ENCODE results near the gene ESF1. TPM values are rescaled to one million over a fixed set of nuclear protein-coding genes. Genes with fewer than 3 reads are reported as not detected.

ESF1 gene
- total RNA-seq, 1 experiment from 2014 or later: 28.7 TPM

- Mint-ChIP-seq H3K36me3 (peaks cover 66% of the 10 kb centered on the region), H3K4me3 (no peak overlapping the region), H3K27ac (no peak overlapping the region), H3K9me3 (no peaks in the 10 kb centered on the region), H3K4me1 (no peaks in the 10 kb centered on the region), H3K27me3 (ENCODE audit: low read depth) (no peaks in the 10 kb centered on the region)
- TF ChIP-seq RELA (CRISPR knock-in tag; IDR thresholded peaks at IDR 0.05; ENCODE audit: borderline replicate concordance) (no peak), ZNF317 (CRISPR knock-in tag; IDR thresholded peaks at IDR 0.05; ENCODE audit: borderline replicate concordance, low read depth) (no peak), TEAD4 (CRISPR knock-in tag; IDR thresholded peaks at IDR 0.05) (no peak)
- POLR2A ChIA-PET: no interaction called here
- DNase-seq (ENCODE audit: low spot score) (no peak), ATAC-seq (no peak)
- CTCF ChIA-PET: interaction anchor here (0.9 kb wide), 1 partner anchor 22 kb away, joined by 3 read pairs; no protein-coding TSS in a partner anchor
Observed at GRCh38 chr20:13793001-13793400, 8.3 kb upstream of the ESF1 start.

- H3K27ac Mint-ChIP-seq: no peak overlapping the region
- TF ChIP-seq, protein P1, sequence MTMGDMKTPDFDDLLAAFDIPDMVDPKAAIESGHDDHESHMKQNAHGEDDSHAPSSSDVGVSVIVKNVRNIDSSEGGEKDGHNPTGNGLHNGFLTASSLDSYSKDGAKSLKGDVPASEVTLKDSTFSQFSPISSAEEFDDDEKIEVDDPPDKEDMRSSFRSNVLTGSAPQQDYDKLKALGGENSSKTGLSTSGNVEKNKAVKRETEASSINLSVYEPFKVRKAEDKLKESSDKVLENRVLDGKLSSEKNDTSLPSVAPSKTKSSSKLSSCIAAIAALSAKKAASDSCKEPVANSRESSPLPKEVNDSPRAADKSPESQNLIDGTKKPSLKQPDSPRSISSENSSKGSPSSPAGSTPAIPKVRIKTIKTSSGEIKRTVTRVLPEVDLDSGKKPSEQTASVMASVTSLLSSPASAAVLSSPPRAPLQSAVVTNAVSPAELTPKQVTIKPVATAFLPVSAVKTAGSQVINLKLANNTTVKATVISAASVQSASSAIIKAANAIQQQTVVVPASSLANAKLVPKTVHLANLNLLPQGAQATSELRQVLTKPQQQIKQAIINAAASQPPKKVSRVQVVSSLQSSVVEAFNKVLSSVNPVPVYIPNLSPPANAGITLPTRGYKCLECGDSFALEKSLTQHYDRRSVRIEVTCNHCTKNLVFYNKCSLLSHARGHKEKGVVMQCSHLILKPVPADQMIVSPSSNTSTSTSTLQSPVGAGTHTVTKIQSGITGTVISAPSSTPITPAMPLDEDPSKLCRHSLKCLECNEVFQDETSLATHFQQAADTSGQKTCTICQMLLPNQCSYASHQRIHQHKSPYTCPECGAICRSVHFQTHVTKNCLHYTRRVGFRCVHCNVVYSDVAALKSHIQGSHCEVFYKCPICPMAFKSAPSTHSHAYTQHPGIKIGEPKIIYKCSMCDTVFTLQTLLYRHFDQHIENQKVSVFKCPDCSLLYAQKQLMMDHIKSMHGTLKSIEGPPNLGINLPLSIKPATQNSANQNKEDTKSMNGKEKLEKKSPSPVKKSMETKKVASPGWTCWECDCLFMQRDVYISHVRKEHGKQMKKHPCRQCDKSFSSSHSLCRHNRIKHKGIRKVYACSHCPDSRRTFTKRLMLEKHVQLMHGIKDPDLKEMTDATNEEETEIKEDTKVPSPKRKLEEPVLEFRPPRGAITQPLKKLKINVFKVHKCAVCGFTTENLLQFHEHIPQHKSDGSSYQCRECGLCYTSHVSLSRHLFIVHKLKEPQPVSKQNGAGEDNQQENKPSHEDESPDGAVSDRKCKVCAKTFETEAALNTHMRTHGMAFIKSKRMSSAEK (CRISPR knock-in tag; IDR thresholded peaks at IDR 0.05; ENCODE audit: borderline replicate concordance): no peak
- TF ChIP-seq STAT6 (CRISPR knock-in tag; conservative IDR thresholded peaks at IDR 0.05; ENCODE audit: low read depth) (no peak), ZNF232 (CRISPR knock-in tag; IDR thresholded peaks at IDR 0.05) (no peak), ZNF416 (CRISPR knock-in tag; IDR thresholded peaks at IDR 0.05) (no peak), ZNF138 (CRISPR knock-in tag; conservative IDR thresholded peaks at IDR 0.05) (no peak), NFATC4 (CRISPR knock-in tag; IDR thresholded peaks at IDR 0.05) (no peak), FOXP1 (CRISPR knock-in tag; IDR thresholded peaks at IDR 0.05; ENCODE audit: borderline replicate concordance) (no peak), GTF2I (CRISPR knock-in tag; conservative IDR thresholded peaks at IDR 0.05) (no peak), NR1H2 (CRISPR knock-in tag; IDR thresholded peaks at IDR 0.05) (no peak), KAT7 (CRISPR knock-in tag; IDR thresholded peaks at IDR 0.05; ENCODE audit: borderline replicate concordance) (no peak), ARID4B (CRISPR knock-in tag; IDR thresholded peaks at IDR 0.05; ENCODE audit: borderline replicate concordance) (no peak), MYBL2 (CRISPR knock-in tag; IDR thresholded peaks at IDR 0.05) (no peak), CBFB (CRISPR knock-in tag; IDR thresholded peaks at IDR 0.05; ENCODE audit: low read depth) (no peak), ESRRA (CRISPR knock-in tag; IDR thresholded peaks at IDR 0.05; ENCODE audit: borderline replicate concordance) (no peak)
- TF ChIP-seq, protein P2, sequence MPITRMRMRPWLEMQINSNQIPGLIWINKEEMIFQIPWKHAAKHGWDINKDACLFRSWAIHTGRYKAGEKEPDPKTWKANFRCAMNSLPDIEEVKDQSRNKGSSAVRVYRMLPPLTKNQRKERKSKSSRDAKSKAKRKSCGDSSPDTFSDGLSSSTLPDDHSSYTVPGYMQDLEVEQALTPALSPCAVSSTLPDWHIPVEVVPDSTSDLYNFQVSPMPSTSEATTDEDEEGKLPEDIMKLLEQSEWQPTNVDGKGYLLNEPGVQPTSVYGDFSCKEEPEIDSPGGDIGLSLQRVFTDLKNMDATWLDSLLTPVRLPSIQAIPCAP (CRISPR knock-in tag; IDR thresholded peaks at IDR 0.05): no peak
- TF ChIP-seq, protein P3, sequence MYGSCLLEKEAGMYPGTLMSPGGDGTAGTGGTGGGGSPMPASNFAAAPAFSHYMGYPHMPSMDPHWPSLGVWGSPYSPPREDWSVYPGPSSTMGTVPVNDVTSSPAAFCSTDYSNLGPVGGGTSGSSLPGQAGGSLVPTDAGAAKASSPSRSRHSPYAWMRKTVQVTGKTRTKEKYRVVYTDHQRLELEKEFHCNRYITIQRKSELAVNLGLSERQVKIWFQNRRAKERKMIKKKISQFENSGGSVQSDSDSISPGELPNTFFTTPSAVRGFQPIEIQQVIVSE (CRISPR knock-in tag; IDR thresholded peaks at IDR 0.05; ENCODE audit: borderline replicate concordance): no peak
- TF ChIP-seq, protein P4, sequence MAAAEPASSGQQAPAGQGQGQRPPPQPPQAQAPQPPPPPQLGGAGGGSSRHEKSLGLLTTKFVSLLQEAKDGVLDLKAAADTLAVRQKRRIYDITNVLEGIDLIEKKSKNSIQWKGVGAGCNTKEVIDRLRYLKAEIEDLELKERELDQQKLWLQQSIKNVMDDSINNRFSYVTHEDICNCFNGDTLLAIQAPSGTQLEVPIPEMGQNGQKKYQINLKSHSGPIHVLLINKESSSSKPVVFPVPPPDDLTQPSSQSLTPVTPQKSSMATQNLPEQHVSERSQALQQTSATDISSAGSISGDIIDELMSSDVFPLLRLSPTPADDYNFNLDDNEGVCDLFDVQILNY (CRISPR knock-in tag; IDR thresholded peaks at IDR 0.05): no peak
Observed at GRCh38 chr20:13791540-13792459, 7.1 kb upstream of the ESF1 start.

More at GRCh38 chr20:13791540-13792459, 7.1 kb upstream of the ESF1 start:
- ATAC-seq (no peak), DNase-seq (ENCODE audit: low spot score) (no peak)
- CTCF ChIA-PET: no interaction called here
- H3K36me3 Mint-ChIP-seq: peaks cover 66% of the 10 kb centered on the region
- H3K27me3 Mint-ChIP-seq (ENCODE audit: low read depth): no peaks in the 10 kb centered on the region
- POLR2A ChIA-PET: no interaction called here
- H3K4me1 Mint-ChIP-seq: peaks cover 4% of the 10 kb centered on the region; the same call in 1 of the 2 replicates
- no peaks in the 10 kb centered on the region for H3K9me3 Mint-ChIP-seq
- H3K4me3 Mint-ChIP-seq: no peak overlapping the region
